GM21515 (cell line): ENCODE results near the gene ATPAF2.

Experiments
- ATAC-seq: cut with Tn5 transposase; IDR thresholded peaks from one replicate; pipeline ENCODE4 v1.9.1; 2021; ENCODE audit not compliant: unreplicated experiment

ATPAF2 gene

GRCh38 chr17:18038861-18039534 lies at the start of gene ATPAF2, which contains the start of gene GID4:
Gene ATPAF2 (minus strand): TSS chr17:18039168. CDS start chr17:18039013, 155 bp downstream.
Gene GID4 (plus strand): TSS chr17:18039408. CDS start chr17:18039465, 57 bp downstream.
- ATAC-seq: peak; percentile 91

- peak; percentile 87 for ATAC-seq
Observed at GRCh38 chr17:18087610-18088491, 48.9 kb upstream of the ATPAF2 start, which contains the start of gene DRG2. Gene DRG2 (plus strand): TSS chr17:18087948. CDS start chr17:18088024, 76 bp downstream.

DNA sequence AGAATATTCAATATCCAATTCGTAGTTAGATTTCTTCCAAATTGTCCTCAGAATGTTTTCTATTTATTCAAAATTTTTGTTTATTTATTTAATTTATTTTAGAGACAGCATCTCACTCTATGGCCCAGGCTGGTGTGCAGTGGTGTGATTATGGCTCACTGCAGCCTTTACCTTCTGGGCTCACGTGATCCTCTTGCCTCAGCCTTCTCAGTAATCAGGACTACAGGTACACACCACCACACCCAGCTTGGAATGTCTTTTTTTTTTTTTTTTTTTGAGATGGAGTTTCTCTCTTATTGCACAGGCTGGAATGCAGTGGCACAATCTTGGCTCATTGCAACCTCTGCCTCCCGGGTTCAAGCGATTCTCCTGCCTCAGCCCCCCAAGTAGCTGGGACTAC lies 45.3 kb upstream of the ATPAF2 start:
- ATAC-seq: no peak

GRCh38 chr17:18079543-18079942 lies 40.6 kb upstream of the ATPAF2 start:
- ATAC-seq: no peak

- ATAC-seq: no peak
Observed at GRCh38 chr17:18076936-18077335, 38.0 kb upstream of the ATPAF2 start.

GRCh38 chr17:18074566-18075272 lies 35.8 kb upstream of the ATPAF2 start:
- ATAC-seq: no peak

DNA sequence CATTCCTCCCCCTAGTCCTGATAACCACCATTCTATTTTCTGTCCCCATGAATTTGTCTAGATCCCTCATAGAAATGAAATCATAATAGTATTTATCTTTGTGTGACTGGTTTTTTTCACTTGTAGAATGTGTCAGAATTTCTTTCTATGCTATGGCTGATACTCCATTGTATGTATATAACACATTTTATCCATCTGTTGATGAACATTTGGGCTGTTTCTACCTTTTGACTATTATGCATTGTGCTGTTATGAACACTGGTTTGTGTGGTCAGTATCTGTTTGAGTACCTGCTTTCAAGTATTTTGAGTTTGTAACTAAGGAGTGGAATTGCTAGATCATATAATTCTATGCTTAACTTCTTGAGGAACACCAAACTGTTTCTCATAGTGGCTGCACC lies 32.8 kb upstream of the ATPAF2 start:
- ATAC-seq: no peak

DNA sequence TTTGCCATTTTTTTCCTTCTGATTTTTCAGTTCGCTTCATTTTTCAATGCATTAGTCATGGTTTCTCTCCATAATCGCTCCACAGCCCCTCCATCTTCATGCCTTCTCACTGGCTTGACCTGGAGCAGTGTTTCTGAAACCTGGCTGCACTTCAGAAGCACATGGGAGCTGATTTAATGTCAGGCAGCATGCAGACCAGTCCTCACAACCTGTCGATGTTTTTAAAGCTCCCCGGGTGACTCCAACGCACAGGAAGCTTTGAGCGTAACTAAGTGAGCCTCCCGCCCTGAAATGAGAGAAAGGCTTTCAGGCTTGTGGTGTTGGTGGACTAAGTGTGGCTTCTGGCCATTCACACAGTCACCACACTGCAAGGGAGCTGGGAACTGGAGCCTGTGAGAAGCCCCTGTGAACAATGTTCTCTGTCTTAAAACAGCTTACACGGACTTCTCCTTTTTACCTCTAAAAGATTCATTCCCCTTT lies 31.9 kb upstream of the ATPAF2 start:
- no peak for ATAC-seq

GRCh38 chr17:18069101-18069500 lies 30.1 kb upstream of the ATPAF2 start:
- no peak for ATAC-seq

- no peak for ATAC-seq
Observed at GRCh38 chr17:18066866-18067265, 27.9 kb upstream of the ATPAF2 start.

GRCh38 chr17:18065546-18065945 lies 26.6 kb upstream of the ATPAF2 start:
- no peak for ATAC-seq

DNA sequence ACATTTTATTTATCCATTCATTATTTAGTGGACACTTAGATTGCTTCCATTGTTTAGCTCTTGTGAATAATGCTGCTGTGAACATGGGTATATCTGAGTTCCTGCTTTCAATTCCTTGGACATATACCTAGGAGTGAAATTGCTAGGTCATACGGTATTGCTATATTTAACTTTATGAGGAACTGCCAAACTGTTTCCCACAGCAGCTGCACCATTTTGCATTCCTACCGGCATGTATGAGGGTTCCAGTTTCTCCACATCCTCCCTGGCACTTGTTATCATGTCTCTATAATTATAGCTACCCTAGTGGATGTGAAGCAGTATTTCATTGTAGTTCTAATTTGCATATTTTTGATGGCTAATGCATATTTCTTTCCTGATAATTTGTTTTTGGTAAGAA lies 25.1 kb upstream of the ATPAF2 start:
- ATAC-seq: no peak

GRCh38 chr17:18059283-18059682 lies 20.3 kb upstream of the ATPAF2 start:
- no peak for ATAC-seq

- no peak for ATAC-seq
Observed at GRCh38 chr17:18056214-18056613, 17.2 kb upstream of the ATPAF2 start.

DNA sequence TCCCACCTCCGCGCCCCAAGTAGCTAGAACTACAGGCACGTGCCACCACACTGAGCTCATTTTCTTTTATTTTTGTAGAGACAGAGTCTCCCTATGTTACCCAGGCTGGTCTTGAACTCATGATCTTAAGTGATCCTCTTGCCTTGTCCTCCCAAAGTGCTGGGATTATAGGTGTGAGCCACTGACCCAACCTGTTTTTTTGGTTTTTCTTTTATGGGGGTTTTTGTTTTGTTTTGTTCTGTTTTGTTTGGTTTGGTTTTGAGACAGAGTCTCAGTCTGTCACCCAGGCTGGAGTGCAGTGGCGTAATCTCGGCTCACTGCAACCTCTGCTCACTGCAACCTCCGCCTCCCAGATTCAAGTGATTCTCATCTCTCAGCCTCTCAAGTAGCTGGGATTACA lies 16.6 kb upstream of the ATPAF2 start:
- no peak for ATAC-seq

- ATAC-seq: no peak
Observed at GRCh38 chr17:18045691-18046350, 6.9 kb upstream of the ATPAF2 start.

DNA sequence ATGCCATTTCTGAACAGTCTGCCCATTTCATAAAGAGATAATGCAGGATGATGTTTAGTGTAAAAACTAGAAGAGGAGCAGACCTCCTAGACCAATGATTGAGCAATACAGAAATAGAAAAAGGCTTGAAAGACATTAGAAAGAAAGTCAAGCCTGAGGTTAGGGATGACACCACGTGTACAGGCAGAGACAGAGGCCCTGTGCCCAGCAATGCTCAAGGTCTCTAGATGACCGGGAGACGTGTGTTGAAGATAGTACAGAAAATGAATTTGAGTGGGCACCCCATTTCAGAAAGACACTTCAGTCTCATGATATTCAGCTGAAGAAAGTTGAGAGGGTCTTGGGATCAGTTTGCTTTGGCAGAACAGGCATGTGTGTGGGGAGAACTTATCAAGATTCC lies 5.6 kb upstream of the ATPAF2 start:
- no peak for ATAC-seq

DNA sequence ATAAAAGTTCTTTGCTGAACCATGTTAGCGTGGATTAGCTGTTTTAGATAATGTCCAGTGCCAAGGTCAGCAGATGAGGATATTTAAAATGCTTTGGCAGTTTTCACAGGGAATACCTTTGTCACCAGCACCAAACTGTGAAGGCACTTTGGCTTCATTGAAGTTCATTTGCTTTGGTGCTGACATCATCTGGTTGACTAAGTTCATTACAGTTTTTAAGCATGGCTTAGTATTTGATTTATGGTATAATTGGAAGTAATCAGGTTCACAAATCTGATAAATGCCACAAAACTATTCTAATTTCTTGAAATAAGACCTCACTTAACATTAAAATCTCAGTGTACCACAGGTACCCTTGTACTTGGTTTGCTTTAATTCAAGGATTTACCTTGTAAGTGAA lies 4.5 kb upstream of the ATPAF2 start:
- no peak for ATAC-seq

GRCh38 chr17:18042983-18043382 lies 4.0 kb upstream of the ATPAF2 start:
- ATAC-seq: no peak

DNA sequence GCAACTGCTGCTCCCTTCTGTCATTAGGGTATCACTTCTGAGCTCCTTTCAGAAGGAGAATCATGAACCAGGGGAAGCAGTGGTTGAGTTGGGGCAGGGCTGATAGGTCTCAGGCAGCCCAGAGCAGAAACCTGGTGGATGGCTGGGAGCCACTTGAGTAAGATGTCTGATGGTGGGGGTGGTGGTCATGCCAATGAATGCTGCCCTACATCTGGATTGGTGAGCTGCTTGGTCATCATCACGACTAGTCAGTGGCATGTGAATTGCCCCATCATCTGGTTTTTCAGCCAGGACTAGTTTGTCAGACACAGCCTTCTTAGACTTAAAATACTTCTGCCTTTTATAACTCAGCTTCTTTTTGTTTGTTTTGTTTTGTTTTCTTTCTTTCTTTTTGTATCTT lies 2.8 kb upstream of the ATPAF2 start:
- no peak for ATAC-seq
